Measurements from ENCODE around the gene ARIH1. TPM values are rescaled to one million over a fixed set of nuclear protein-coding genes. Genes with fewer than 3 reads are reported as not detected.
"Not testable (repeated sequence)": the region's sequence is repeated elsewhere in the genome, so short reads cannot be mapped to it uniquely, and the experiment has no call there.

Gene ARIH1
- polyA plus RNA-seq, 1 donor = 133 TPM

DNA sequence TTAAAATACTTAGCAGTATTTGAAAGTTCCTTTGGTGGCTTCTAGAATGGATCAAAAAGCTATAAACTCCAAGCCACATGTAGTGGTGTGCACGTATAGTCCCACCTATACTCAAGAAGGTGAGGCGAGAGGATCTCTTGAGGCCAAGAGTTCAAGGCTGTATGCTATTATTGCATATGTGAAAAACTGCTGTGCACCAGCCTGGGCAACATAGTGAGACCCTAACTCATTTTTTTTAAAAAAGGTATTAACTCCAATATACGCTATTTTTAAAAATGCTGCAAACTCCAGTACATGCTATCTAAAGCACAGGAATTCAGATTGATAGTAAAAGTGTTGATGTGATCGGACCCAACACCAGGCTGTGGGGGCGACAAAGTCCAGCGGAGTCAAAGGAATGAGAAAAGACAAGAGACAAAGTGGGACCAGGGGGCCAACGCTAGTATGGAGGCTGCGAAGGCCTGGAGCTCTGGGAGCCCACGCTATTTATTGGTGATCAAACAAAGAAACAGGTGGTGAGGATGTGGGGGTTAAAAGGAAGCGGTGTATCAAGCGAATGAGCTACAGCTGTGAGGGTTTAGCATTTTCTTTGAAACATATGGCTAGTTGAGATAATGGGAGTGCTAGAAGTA, 66.6 kb downstream of the ARIH1 start:
- DNase-seq = no peak

DNA sequence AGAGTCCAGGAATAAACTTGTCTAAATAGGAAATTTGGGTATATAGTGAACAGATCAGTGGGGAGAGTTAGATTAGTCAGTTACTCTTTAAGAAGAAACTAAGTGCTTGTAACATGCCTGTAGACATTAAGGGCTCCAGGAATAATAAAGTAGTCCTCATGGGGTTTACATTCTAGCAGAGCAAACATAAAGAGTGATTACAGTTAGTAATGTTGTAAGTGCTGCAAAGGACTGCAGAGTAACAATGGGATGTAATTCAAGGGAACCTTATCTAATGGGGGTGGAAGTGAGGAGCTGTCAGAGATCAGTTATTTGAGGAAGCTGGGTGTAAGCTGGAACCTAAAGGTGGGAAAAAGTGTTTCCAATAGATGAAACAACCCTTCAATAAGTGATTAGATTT, 67.5 kb downstream of the ARIH1 start:
- no peak for DNase-seq

DNA sequence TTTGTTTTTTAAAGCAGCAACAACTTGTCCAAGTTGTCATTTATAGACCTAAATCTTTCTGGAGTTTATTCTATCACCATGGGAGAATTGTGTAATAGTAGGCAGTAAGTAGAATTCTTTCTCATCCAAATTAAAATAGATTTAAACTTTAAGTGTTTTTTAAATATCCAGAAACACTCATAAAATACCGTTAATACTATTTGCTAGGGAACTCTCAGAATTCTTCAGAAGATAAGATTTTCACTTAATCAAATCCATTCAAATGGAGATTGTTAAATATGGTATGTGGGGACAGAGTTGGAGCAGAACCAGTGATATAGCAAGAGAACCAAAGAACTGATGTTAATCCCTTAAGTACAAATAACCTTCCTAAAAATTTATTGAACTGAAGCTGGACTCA, 71.0 kb downstream of the ARIH1 start:
- no peak for DNase-seq

DNA sequence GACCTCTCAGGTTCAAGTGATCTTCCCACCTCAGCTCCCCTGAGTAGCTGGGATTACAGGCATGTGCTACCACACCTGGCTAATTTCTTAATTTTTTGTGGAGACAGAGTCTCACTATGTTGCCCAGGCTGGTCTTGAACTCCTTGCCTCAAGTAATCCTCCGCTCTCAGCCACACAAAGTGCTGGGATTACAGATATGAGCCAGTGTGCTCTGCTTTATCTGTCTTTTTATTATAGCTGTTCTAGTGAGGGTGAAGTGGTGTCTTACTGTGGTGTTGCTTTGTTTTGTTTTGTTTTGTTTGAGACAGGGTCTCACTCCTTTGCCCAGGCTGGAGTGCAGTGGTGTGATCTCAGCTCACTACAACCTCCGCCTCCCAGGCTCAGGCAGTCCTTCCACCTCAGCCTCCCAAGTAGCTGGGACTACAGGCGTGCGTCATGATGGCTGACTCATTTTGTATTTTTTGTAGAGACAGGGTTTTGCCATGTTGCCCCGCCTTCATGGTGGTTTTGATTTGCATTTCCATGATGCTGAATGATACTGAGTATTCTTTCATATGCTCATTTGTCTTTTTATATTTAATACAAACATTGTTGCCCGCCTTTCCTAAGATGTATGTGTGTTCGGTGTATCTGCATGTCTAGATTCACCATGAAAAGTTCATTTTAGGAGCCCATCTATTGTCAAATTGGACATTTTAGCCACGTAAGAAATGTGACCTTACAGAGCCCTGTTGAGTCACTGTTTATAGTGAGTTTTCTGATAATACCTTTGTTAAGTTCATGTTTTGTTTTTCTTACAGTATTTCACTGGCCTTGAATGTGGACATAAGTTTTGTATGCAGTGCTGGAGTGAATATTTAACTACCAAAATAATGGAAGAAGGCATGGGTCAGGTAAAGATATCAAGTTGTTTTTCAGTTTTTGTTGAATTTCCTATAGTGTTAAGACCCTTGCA, 80.6 kb downstream of the ARIH1 start:
- no peak for DNase-seq

DNA sequence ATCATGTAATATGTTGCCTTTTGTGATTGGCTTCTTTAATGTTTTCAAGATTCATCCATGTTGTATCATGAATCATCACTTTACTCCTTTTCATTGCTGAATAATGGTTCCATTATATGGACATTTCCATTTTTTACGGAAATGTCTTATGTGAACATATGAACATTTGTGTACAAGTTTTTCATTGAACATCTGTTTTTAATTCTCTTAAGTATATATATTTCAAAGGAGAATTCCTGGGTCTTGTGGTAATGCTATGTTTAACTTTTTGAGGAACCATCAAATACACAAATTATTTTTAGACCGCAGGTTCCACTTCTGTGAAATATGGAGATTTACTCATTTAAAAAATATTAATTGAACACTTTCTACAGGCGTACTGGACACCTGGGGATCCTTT, 85.7 kb downstream of the ARIH1 start:
- DNase-seq = no peak

DNA sequence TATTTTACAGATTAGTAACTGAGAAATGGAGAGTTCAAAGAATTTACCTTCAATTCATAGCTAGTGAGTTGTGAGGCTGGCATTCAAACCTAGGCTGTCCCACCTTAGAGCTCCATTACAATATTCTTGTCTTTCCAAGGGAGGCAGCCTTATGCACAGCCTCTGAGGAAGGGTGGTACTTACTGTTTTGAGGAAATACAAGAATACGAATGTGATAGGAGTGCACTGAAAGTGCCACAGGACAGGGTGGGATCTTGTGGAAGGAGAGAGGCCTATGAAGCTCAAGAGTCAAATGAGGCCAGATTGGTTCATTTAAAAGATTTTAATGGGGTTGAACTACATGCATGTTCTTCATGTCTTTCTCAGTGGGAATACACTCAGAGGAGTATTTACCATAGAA, 86.3 kb downstream of the ARIH1 start:
- DNase-seq = no peak

DNA sequence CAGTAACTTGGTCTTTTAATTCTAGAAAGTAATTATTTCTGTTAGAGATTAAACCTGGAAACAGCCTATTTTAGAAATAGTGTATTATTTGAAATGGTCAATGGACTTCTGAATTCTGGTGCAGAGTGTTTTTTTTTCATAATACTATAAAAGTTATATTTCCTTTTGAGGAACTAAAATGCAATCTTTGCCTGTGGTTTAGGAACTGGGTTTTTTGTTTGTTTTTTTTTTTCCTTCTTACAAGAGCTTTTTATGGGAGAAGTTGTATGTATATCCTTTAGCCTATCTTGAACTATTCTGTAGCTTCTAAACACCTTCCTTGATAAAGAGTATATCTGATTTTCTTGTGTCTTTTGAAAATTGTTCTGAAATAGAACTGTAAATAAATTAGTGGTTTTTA, 88.3 kb downstream of the ARIH1 start:
- DNase-seq = no peak

DNA sequence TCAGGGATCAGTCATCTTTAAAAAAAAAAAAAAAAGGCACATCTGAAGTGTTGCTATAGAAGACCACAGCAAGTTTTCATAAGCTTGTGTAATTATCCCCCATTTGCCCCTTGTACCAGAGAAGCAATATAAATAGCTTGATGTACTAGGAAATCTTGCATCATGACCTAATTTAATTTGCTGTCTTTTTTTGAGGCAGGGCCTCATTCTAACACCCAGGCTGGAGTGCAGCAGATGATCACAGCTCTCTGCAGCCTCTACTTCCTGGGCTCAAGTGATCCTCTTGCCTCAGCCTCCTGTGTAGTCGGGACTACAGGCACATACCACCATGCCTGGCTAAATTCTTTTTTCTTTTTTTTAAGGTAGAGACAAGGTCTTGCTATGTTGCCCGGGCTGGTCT, 88.7 kb downstream of the ARIH1 start:
- DNase-seq = no peak

DNA sequence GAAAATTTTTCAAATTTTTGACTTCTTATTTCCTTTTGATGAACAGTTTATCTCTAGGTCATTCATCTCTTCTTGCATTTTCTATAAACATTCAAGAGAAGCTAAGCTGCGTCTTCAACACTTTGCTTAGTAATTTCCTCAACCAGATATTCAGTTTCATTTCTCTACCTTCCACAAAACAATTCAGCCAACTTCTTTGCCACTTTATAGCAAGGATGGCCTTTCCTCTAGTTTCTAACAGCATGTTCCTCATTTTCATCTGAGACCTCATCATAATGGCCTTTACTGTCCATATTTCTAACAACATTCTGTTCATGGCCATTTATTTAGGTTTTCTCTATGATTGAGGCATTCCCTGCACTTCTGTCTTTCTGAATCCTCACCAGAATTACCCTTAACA, 90.0 kb downstream of the ARIH1 start:
- DNase-seq = no peak

DNA sequence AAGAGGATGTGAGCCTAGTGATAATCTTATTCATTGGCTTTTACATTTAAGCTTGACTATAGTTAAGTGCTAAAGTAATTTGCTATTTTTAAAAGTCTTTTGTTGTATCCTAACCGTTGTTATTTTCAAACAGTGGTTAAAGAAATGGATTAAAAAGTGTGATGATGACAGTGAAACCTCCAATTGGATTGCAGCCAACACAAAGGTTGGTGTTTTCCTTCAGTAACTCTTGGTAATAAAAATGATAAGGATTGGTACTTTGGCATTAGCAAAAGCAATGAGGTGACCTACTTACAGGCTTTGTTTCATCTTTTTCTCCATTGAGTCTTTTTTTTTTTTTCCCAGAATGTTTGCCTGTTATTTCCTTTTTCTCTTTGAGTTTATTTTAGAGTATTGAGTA, 92.8 kb downstream of the ARIH1 start:
- no peak for DNase-seq

DNA sequence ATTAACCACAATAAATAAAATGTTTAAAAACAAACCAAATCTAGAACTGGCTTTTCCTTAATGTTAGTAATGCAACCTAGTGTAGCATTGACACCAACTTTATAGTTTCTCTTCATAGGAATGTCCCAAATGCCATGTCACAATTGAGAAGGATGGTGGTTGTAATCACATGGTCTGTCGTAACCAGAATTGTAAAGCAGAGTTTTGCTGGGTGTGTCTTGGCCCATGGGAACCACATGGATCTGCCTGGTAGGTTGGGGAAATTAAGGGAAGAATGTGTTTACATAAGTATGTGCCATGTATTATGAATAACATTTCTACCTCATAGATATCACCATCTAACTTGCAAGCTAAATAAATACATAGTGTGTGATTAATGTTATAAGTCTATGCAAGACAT, 95.9 kb downstream of the ARIH1 start:
- no peak for DNase-seq

DNA sequence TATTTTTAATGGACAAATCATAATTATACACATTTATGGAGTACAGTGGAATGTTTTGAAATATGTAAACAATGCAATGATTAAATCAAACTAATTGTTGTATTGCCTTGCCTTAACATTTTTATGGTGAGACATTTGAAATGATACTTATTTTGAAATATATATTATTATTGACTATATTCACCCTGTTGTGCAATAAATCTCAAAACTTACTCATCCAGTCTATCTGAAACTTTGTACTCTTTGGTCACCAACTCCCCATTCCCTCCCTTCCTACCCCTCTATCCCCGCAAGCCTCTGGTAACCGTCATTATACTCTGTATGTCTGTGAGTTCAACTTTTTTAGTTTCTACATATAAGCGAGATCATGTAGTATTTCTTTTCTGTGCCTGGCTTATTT, 105.7 kb downstream of the ARIH1 start:
- no peak for DNase-seq

DNA sequence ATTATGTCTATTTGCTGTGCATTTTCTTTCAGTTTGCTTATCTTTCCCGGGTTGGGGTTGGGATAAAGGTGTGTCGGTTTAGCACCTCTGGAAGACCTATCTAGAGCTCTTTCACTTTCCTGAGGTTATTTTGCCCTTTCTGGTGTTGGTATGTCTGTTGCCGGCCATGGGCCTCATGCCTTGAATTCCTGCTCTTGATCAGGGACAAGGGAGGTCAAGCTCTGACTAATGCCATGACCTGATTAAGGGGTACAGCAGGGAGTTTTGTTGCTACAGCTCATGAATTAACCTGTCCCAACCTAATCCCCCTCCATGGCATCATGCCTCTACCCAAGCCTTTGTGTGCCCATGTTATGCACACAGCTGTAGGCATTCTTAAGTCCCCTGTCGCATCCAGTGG, 109.9 kb downstream of the ARIH1 start:
- DNase-seq = no peak

DNA sequence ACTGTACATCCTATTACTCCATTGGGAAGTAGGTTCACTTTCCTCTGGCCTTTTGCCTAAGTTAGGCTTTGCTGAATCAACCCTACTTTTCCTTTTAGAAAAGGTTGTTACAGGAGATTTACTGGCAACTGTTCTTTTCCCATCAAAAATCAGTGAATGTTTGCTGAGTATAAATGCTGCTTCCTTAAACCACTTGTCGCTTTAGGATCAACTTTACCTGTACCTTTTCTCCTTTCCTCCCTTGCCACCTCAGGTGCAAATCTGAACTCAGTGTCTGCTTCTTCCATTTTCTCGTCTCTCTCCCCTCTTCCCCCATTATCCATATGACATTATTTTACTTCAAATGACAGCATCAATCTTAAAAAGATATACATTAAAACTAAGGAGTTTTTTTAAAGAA, 110.9 kb downstream of the ARIH1 start:
- DNase-seq = no peak

DNA sequence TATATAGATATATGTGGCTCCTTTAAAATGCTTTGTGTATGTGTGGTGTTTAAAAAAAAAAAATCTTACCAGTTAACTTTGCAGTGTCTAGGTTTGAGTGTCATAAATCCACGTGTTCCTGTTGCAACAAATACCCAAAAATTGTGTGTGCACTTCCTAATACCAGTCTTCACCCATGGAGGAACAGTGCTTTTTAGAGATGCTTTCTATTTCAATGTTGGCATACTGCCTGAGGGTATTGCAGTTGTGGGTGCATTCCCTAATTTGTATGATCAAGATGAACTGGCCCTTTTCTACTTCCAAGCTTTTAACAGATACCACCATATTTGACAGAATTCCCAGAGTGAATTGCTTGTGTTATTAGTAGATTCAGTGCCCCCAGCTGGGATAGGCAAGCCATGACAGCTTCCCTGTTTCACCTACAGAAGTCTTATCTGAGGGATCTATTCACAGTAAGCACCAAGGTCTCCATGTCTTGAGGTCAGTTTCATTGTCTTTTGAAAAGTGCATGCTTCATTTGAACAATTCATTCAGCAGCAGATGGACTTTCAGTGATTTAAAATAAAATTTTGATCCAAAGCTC, 111.4 kb downstream of the ARIH1 start:
- DNase-seq = no peak

DNA sequence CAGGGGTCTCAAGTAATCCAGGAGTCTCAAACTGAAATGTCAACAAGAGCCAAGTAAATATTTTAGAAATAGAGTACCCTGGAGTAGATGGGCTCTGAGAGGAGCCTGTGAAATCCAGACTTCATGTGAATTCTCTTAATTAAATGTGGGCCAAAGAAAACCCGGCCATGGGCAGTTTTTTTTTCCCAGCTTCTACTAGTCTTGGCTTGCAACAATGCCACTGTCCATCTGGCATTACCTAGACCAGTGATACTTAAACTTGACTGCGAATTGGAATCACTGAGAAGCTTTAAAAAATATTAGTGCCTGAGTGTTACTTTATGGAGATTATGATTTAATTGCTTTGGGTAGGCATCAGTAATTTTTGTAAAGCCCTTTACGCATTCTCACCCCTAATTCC, 114.0 kb downstream of the ARIH1 start:
- no peak for DNase-seq

DNA sequence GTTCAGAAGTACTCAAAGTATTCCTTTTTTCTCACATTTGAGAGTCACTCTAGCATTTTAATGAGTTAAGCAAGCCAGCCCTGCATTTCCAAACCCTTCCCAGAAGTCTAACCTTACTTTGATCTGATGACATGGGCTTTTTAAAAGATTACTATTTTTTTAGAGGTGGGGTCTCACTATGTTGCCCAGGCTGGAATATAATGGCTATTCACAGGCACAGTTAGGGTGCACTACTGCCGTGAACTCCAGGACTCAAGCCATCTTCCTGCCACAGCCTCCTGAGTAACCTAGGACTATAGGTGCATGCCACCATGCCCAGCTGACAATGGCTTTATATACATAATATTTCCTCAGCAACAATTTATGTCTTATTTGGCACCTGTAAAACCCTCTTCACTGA, 116.3 kb downstream of the ARIH1 start:
- DNase-seq = no peak

DNA sequence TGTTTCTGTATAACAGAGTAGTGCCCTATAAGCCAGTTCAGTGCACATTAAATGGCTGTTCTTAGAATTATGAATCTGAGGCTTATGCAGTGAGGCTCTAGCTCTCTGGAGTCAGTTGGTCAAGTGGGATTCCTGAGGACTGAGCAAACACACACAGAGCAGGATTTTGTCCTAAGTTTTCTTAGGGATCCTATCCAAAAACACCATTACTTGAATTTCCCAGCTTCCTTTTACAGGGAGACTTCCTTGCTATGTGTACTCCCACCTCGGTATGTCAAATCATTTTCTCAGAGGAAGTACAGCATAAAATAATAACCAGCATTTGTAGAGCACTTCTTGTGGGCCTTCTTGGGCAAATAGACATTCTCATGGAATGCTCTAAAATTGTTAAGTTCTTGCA, 117.2 kb downstream of the ARIH1 start:
- no peak for DNase-seq

DNA sequence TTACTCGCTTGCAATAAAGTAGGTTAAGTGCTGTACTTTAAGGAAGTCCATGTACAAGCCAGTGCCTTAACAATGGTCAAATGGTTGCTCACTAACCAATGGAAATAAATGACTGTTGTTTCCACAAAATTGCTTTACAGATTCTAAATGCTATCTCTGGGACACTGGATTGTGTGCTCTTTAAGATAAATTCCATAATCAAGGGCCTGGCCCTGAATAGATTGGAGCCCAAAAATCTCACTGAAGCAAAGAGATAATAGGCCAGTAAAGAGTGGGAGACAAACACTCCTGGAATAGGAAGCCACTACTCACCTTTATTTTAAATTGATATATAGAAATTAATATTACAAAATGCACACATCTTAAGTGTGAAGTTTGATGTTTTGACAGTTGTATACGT, 118.0 kb downstream of the ARIH1 start:
- no peak for DNase-seq

DNA sequence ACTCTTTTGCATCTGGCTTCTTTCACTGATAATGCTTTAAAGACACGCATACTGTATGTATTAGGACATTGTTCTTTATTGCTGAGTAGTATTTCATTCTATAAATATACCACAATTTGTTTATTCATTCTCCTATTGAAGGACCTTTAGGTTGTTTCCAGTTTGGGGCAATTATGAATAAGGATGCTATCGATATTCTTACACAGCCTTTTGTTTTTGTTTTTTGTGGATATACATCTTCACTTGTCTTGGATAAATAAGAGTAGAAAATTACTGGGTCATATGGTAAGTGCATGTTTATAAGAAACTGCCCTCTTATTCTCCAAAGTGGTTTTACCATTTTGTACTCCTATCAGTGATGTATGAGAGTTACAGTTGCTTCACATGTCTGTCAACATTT, 118.5 kb downstream of the ARIH1 start:
- DNase-seq = no peak

DNA sequence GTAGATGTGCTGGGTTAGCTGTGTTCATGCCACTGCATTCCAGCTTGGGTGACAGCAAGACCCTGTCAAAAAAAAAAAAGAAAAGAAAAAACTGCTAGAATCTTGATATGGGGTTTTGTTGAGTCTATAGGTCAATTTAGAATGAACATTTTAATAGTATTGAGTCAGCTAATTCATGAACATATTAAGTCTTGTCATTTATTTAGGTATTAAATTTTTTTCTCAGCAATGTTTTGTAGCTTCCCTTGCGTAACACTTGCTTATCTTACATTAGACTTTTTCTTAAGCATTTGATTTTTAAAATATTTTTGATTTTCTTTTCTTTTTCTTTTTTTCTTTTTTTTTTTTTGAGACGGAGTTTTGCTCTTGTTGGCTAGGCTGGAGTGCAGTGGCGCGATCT, 119.7 kb downstream of the ARIH1 start:
- DNase-seq = no peak

DNA sequence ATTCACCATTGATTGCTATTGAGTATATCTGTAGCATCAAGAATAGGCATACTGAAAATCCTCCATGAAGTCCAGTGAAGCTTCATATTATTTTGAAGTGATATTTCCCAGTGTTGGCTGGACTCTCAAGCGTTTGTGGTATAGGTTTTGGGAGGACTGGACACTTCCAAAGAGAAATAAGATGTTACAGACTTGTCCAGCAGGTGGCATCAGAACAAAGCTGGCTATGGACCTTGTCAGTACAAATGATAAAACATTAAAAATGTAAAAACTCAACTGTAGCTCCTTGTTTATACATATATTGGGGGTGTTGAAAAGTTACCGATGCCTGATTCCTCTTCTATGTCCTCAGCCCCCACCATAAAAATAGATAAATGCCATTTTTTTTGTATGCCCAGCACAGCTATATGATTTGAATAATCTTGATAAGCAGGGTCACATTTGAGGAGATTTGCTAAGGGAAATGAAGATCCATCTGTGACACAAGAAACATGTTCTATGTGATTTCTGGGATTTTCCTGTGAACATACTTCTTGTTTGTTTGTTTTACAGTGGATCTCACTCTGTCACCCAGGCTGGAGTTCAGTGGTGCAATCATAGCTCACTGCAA, 125.8 kb downstream of the ARIH1 start:
- peak; percentile 40 for DNase-seq

DNA sequence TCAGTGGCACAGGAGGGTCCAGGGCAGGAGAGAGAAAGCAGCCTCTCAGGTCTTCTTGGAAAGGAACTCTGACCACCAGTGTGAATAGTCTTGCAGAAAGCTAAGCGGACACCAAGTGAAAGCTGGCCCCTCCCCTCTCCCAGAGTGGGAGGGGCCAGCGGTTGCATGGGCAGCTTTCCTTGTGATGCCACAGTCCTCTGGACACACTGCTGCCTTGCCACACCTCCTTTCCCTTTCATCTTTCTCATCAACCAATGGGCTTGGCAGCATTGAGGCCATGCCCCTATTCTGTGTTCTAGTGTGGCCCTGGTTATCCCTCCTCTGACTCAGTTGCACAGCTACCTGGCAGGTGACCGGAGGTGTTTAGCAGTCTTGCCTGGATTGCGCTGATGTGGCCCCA, 130.7 kb downstream of the ARIH1 start:
- DNase-seq = no peak

DNA sequence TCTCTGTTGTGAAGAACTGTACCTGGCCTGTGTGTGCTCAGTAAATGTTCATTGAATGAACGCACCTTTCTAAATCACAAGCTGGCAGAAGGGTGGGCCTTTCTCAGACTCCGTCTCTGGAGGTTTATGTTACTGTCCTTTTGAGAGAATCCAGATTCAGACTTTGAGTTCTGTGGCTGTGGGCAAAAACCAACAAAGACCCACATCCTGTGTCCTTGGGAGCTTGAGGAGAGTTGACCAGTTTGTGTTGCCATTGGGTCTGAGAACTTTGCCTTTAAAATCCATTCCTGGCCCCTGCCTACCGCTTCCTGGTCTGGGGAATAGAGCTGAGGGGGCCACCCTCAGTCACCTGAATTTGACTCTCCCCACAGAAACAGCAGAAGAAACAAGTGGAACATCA, 134.0 kb downstream of the ARIH1 start:
- DNase-seq = not testable (repeated sequence)

Data from hindlimb muscle (tissue), 1 donor.